Lower leg skin (tissue), 3 donors: Measurements from ENCODE around the gene ODC1.

Source experiments
- POLR2A ChIP-seq, 2 donors: fragments of 450-650 bp; IDR thresholded peaks; one replicate each; pipeline ENCODE4 v1.6.1; 2016 to 2017; ENCODE audit warnings: antibody characterized with exemption in 2 of 2, mild to moderate bottlenecking in 1 of 2, moderate library complexity in 1 of 2
- TF ChIP-seq, protein P1 (sequence below), 3 donors: fragments of 450-650 bp; IDR thresholded peaks; one replicate each; pipeline ENCODE4 v1.5.1; 2016; ENCODE audit warnings: antibody characterized with exemption in 3 of 3, mild to moderate bottlenecking in 3 of 3, moderate library complexity in 2 of 3

DNA sequence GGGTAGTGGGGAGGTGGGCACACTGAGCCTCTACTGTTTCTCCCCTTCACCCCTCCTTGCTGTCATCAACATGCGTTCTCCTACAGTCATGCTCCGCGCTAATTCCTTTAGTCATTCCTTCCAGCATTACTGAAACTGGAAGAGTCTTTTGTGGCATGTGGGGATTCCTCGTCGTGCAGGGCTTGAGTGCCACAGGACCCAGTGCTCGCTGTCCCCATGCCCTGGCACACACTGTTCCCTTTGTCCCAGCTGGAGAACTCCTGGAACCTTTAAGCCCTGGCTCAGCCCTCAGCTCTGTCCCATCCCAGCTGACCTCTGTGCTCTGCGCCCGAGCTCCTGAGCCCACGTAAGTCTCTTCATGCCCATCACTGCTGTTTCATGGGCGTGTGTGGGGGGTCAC lies 42.1 kb downstream of the ODC1 start:
- TF ChIP-seq, protein P1, sequence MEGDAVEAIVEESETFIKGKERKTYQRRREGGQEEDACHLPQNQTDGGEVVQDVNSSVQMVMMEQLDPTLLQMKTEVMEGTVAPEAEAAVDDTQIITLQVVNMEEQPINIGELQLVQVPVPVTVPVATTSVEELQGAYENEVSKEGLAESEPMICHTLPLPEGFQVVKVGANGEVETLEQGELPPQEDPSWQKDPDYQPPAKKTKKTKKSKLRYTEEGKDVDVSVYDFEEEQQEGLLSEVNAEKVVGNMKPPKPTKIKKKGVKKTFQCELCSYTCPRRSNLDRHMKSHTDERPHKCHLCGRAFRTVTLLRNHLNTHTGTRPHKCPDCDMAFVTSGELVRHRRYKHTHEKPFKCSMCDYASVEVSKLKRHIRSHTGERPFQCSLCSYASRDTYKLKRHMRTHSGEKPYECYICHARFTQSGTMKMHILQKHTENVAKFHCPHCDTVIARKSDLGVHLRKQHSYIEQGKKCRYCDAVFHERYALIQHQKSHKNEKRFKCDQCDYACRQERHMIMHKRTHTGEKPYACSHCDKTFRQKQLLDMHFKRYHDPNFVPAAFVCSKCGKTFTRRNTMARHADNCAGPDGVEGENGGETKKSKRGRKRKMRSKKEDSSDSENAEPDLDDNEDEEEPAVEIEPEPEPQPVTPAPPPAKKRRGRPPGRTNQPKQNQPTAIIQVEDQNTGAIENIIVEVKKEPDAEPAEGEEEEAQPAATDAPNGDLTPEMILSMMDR (IDR thresholded peaks at IDR 0.05) = no peak
- TF ChIP-seq POLR2A (IDR thresholded peaks at IDR 0.05) = no peak
